ENCODE data around the gene FBXW12. TPM values are rescaled to one million over a fixed set of nuclear protein-coding genes. Genes with fewer than 3 reads are reported as not detected.

Gene FBXW12
- total RNA-seq, 1 experiment from 2014 or later = 2.0 TPM

- Mint-ChIP-seq H3K36me3 (no peaks in the 10 kb centered on the region; the same call in 1 of the 2 replicates), H3K4me1 (peaks cover 16% of the 10 kb centered on the region), H3K4me3 (no peak overlapping the region), H3K27ac (peak overlapping the region; percentile 2; the same call in 1 of the 2 replicates), H3K9me3 (no peaks in the 10 kb centered on the region), H3K27me3 (ENCODE audit: low read depth) (no peaks in the 10 kb centered on the region; the same call in 1 of the 2 replicates)
- no peak for ATAC-seq
- DNase-seq (ENCODE audit: low spot score) = no peak
- TF ChIP-seq ATF3 (CRISPR knock-in tag; conservative IDR thresholded peaks at IDR 0.05) (no peak), NR2C2 (CRISPR knock-in tag; IDR thresholded peaks at IDR 0.05) (no peak)
- TF ChIP-seq, protein P1, sequence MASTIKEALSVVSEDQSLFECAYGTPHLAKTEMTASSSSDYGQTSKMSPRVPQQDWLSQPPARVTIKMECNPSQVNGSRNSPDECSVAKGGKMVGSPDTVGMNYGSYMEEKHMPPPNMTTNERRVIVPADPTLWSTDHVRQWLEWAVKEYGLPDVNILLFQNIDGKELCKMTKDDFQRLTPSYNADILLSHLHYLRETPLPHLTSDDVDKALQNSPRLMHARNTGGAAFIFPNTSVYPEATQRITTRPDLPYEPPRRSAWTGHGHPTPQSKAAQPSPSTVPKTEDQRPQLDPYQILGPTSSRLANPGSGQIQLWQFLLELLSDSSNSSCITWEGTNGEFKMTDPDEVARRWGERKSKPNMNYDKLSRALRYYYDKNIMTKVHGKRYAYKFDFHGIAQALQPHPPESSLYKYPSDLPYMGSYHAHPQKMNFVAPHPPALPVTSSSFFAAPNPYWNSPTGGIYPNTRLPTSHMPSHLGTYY (CRISPR knock-in tag; IDR thresholded peaks at IDR 0.05) = no peak
- TF ChIP-seq, protein P2, sequence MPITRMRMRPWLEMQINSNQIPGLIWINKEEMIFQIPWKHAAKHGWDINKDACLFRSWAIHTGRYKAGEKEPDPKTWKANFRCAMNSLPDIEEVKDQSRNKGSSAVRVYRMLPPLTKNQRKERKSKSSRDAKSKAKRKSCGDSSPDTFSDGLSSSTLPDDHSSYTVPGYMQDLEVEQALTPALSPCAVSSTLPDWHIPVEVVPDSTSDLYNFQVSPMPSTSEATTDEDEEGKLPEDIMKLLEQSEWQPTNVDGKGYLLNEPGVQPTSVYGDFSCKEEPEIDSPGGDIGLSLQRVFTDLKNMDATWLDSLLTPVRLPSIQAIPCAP (CRISPR knock-in tag; IDR thresholded peaks at IDR 0.05) = no peak
- POLR2A ChIA-PET = interaction anchor here (1.0 kb wide), 1 partner anchor 63 kb away, joined by 3 read pairs; no protein-coding TSS in a partner anchor
- CTCF ChIA-PET = interaction anchor here (0.9 to 2.8 kb wide), 5 partner anchors 28 to 185 kb away, joined by 3 to 12 read pairs (median 7); no protein-coding TSS in a partner anchor
Measured at GRCh38 chr3:48372862-48373435, 930 bp downstream of the FBXW12 start.

DNA sequence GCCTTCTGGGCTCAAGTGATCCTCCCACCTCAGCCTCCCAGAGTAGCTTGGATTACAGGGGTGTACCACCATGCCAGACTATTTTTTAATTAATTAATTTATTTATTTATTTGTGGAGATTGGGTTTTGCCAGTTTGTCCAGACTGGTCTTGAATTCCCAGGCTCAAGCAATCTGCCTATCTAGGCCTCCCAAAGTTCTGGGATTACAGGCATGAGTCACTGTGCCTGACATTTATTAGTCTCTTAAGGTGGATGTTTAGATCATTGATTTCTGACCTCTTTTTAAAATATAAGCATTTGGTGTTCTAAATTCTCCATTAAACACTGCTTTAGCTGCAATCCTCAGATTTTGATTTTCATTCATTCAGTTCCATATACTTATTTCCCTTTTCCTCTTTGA, 15.6 kb downstream of the FBXW12 start:
- Mint-ChIP-seq H3K36me3 (no peaks in the 10 kb centered on the region), H3K27me3 (ENCODE audit: low read depth) (peaks cover 5% of the 10 kb centered on the region), H3K4me3 (no peak overlapping the region), H3K9me3 (no peaks in the 10 kb centered on the region), H3K4me1 (no peaks in the 10 kb centered on the region), H3K27ac (no peak overlapping the region)
- no peak for DNase-seq (ENCODE audit: low spot score)
- ChIA-PET CTCF (interaction anchor here (1.3 to 2.5 kb wide), 3 partner anchors 12 to 48 kb away, joined by 3 to 8 read pairs (median 8); no protein-coding TSS in a partner anchor), POLR2A (no interaction called here)
- ATAC-seq = no peak
- TF ChIP-seq NFYB (CRISPR knock-in tag; conservative IDR thresholded peaks at IDR 0.05; ENCODE audit: low read depth) (no peak), CDX4 (CRISPR knock-in tag; IDR thresholded peaks at IDR 0.05; ENCODE audit: borderline replicate concordance) (no peak), GTF2I (CRISPR knock-in tag; conservative IDR thresholded peaks at IDR 0.05) (no peak), NFATC4 (CRISPR knock-in tag; IDR thresholded peaks at IDR 0.05) (no peak)

DNA sequence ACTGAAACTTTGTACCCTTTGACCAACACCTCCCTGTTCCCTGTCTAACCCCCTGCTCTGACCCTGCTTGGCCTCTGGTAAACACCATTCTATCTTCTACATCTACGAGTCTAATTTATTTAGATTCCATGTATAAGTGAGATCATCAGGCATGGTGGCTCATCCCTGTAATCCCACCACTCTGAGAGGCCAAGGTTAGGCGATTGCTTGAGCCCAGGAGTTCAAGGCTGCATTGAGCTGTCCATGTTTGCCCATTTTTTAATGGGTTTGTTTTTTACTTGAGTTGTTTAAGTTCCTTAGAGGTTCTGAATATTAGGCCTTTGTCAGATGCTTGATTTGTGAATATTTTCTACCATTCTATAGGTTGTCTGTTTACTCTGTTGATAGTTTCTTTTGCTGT, 16.9 kb downstream of the FBXW12 start:
- ChIA-PET CTCF (interaction anchor here (0.6 to 1.8 kb wide), 3 partner anchors 12 to 195 kb away, joined by 3 to 12 read pairs (median 8); no protein-coding TSS in a partner anchor), POLR2A (no interaction called here)
- no peak overlapping the region for H3K27ac Mint-ChIP-seq
- no peak overlapping the region for H3K4me3 Mint-ChIP-seq
- H3K36me3 Mint-ChIP-seq = no peaks in the 10 kb centered on the region
- peaks cover 3% of the 10 kb centered on the region for H3K27me3 Mint-ChIP-seq (ENCODE audit: low read depth)
- no peak for ATAC-seq
- DNase-seq (ENCODE audit: low spot score) = no peak
- no peaks in the 10 kb centered on the region for H3K9me3 Mint-ChIP-seq
- no peaks in the 10 kb centered on the region for H3K4me1 Mint-ChIP-seq
- TF ChIP-seq NFYB (CRISPR knock-in tag; conservative IDR thresholded peaks at IDR 0.05; ENCODE audit: low read depth) (no peak), CDX4 (CRISPR knock-in tag; IDR thresholded peaks at IDR 0.05; ENCODE audit: borderline replicate concordance) (no peak), GABPB1 (CRISPR knock-in tag; IDR thresholded peaks at IDR 0.05) (no peak), JAZF1 (CRISPR knock-in tag; IDR thresholded peaks at IDR 0.05) (no peak), TP53 (CRISPR knock-in tag; IDR thresholded peaks at IDR 0.05) (no peak), RORB (CRISPR knock-in tag; IDR thresholded peaks at IDR 0.05) (no peak), ZNF121 (CRISPR knock-in tag; IDR thresholded peaks at IDR 0.05) (no peak), RELA (CRISPR knock-in tag; IDR thresholded peaks at IDR 0.05; ENCODE audit: borderline replicate concordance) (no peak), FOXK1 (CRISPR knock-in tag; IDR thresholded peaks at IDR 0.05) (no peak)
- TF ChIP-seq, protein P3, sequence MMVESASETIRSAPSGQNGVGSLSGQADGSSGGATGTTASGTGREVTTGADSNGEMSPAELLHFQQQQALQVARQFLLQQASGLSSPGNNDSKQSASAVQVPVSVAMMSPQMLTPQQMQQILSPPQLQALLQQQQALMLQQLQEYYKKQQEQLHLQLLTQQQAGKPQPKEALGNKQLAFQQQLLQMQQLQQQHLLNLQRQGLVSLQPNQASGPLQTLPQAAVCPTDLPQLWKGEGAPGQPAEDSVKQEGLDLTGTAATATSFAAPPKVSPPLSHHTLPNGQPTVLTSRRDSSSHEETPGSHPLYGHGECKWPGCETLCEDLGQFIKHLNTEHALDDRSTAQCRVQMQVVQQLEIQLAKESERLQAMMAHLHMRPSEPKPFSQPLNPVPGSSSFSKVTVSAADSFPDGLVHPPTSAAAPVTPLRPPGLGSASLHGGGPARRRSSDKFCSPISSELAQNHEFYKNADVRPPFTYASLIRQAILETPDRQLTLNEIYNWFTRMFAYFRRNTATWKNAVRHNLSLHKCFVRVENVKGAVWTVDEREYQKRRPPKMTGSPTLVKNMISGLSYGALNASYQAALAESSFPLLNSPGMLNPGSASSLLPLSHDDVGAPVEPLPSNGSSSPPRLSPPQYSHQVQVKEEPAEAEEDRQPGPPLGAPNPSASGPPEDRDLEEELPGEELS (CRISPR knock-in tag; IDR thresholded peaks at IDR 0.05) = no peak
- TF ChIP-seq, protein P4, sequence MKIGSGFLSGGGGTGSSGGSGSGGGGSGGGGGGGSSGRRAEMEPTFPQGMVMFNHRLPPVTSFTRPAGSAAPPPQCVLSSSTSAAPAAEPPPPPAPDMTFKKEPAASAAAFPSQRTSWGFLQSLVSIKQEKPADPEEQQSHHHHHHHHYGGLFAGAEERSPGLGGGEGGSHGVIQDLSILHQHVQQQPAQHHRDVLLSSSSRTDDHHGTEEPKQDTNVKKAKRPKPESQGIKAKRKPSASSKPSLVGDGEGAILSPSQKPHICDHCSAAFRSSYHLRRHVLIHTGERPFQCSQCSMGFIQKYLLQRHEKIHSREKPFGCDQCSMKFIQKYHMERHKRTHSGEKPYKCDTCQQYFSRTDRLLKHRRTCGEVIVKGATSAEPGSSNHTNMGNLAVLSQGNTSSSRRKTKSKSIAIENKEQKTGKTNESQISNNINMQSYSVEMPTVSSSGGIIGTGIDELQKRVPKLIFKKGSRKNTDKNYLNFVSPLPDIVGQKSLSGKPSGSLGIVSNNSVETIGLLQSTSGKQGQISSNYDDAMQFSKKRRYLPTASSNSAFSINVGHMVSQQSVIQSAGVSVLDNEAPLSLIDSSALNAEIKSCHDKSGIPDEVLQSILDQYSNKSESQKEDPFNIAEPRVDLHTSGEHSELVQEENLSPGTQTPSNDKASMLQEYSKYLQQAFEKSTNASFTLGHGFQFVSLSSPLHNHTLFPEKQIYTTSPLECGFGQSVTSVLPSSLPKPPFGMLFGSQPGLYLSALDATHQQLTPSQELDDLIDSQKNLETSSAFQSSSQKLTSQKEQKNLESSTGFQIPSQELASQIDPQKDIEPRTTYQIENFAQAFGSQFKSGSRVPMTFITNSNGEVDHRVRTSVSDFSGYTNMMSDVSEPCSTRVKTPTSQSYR (CRISPR knock-in tag; IDR thresholded peaks at IDR 0.05) = no peak
- TF ChIP-seq, protein P5, sequence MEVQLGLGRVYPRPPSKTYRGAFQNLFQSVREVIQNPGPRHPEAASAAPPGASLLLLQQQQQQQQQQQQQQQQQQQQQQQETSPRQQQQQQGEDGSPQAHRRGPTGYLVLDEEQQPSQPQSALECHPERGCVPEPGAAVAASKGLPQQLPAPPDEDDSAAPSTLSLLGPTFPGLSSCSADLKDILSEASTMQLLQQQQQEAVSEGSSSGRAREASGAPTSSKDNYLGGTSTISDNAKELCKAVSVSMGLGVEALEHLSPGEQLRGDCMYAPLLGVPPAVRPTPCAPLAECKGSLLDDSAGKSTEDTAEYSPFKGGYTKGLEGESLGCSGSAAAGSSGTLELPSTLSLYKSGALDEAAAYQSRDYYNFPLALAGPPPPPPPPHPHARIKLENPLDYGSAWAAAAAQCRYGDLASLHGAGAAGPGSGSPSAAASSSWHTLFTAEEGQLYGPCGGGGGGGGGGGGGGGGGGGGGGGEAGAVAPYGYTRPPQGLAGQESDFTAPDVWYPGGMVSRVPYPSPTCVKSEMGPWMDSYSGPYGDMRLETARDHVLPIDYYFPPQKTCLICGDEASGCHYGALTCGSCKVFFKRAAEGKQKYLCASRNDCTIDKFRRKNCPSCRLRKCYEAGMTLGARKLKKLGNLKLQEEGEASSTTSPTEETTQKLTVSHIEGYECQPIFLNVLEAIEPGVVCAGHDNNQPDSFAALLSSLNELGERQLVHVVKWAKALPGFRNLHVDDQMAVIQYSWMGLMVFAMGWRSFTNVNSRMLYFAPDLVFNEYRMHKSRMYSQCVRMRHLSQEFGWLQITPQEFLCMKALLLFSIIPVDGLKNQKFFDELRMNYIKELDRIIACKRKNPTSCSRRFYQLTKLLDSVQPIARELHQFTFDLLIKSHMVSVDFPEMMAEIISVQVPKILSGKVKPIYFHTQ (CRISPR knock-in tag; IDR thresholded peaks at IDR 0.05) = no peak
